ENCODE data around the gene COL19A1. TPM values are rescaled to one million over a fixed set of nuclear protein-coding genes. Genes with fewer than 3 reads are reported as not detected.

Gene COL19A1
- polyA plus RNA-seq, 1 donor from 2014 or later = 5.3 TPM

- no peaks in the 10 kb centered on the region for H3K27me3 Mint-ChIP-seq
- peak overlapping the region in 1 of 3 donors; percentile 22 for H3K27ac Mint-ChIP-seq
- H3K9me3 Mint-ChIP-seq = peaks cover 0 to 4% (median 3%) of the 10 kb centered on the region in 3 donors
- peaks cover 0 to 3% (median 0%) of the 10 kb centered on the region in 3 donors for H3K4me1 Mint-ChIP-seq
- peak overlapping the region in 1 of 4 donors; percentile 78 for H3K4me3 Mint-ChIP-seq
- peaks cover 20% of the 10 kb centered on the region for H3K36me3 Mint-ChIP-seq
Observed at GRCh38 chr6:70166088-70166958, 300.0 kb downstream of the COL19A1 start.

- H3K27me3 Mint-ChIP-seq = no peaks in the 10 kb centered on the region
- H3K27ac Mint-ChIP-seq = no peak overlapping the region
- H3K4me3 Mint-ChIP-seq = no peak overlapping the region
- peaks cover 19% of the 10 kb centered on the region for H3K36me3 Mint-ChIP-seq
- H3K4me1 Mint-ChIP-seq = peaks cover 0 to 3% (median 0%) of the 10 kb centered on the region in 3 donors
- no peaks in the 10 kb centered on the region for H3K9me3 Mint-ChIP-seq
Observed at GRCh38 chr6:70168681-70169377, 302.5 kb downstream of the COL19A1 start.

- Mint-ChIP-seq H3K4me1 (peaks cover 0 to under 1% (median 0%) of the 10 kb centered on the region in 3 donors), H3K4me3 (no peak overlapping the region)
Observed at GRCh38 chr6:70171236-70171635, 304.9 kb downstream of the COL19A1 start.

GRCh38 chr6:70172252-70172651 lies 305.9 kb downstream of the COL19A1 start:
- H3K27ac Mint-ChIP-seq = no peak overlapping the region
- H3K4me3 Mint-ChIP-seq = no peak overlapping the region
- H3K9me3 Mint-ChIP-seq = no peaks in the 10 kb centered on the region
- no peaks in the 10 kb centered on the region for H3K27me3 Mint-ChIP-seq
- no peaks in the 10 kb centered on the region for H3K4me1 Mint-ChIP-seq
- H3K36me3 Mint-ChIP-seq = peaks cover 23% of the 10 kb centered on the region

More at GRCh38 chr6:70171236-70171635, 304.9 kb downstream of the COL19A1 start:
- H3K36me3 Mint-ChIP-seq = peaks cover 18% of the 10 kb centered on the region
- H3K27ac Mint-ChIP-seq = no peak overlapping the region
- H3K27me3 Mint-ChIP-seq = no peaks in the 10 kb centered on the region
- no peaks in the 10 kb centered on the region for H3K9me3 Mint-ChIP-seq

- Mint-ChIP-seq H3K9me3 (no peaks in the 10 kb centered on the region), H3K4me1 (no peaks in the 10 kb centered on the region), H3K36me3 (peaks cover 32% of the 10 kb centered on the region), H3K27me3 (no peaks in the 10 kb centered on the region), H3K4me3 (no peak overlapping the region), H3K27ac (no peak overlapping the region)
Observed at GRCh38 chr6:70175770-70176169, 309.4 kb downstream of the COL19A1 start.

GRCh38 chr6:70176842-70177550 lies 310.6 kb downstream of the COL19A1 start:
- Mint-ChIP-seq H3K4me1 (no peaks in the 10 kb centered on the region), H3K4me3 (no peak overlapping the region), H3K9me3 (no peaks in the 10 kb centered on the region), H3K27ac (peak overlapping the region in 1 of 3 donors; percentile 61), H3K27me3 (no peaks in the 10 kb centered on the region), H3K36me3 (peaks cover 35% of the 10 kb centered on the region)

GRCh38 chr6:70180183-70180900 lies 314.0 kb downstream of the COL19A1 start:
- H3K27ac Mint-ChIP-seq = no peak overlapping the region
- peaks cover 27% of the 10 kb centered on the region for H3K36me3 Mint-ChIP-seq
- no peaks in the 10 kb centered on the region for H3K4me1 Mint-ChIP-seq
- no peak overlapping the region for H3K4me3 Mint-ChIP-seq
- no peaks in the 10 kb centered on the region for H3K27me3 Mint-ChIP-seq
- H3K9me3 Mint-ChIP-seq = no peaks in the 10 kb centered on the region

- Mint-ChIP-seq H3K4me3 (no peak overlapping the region), H3K27me3 (no peaks in the 10 kb centered on the region), H3K36me3 (peaks cover 27% of the 10 kb centered on the region), H3K27ac (no peak overlapping the region), H3K4me1 (no peaks in the 10 kb centered on the region), H3K9me3 (no peaks in the 10 kb centered on the region)
Observed at GRCh38 chr6:70180901-70181599, 314.7 kb downstream of the COL19A1 start.

- H3K9me3 Mint-ChIP-seq = no peaks in the 10 kb centered on the region
- H3K4me1 Mint-ChIP-seq = no peaks in the 10 kb centered on the region
- no peak overlapping the region for H3K4me3 Mint-ChIP-seq
- no peaks in the 10 kb centered on the region for H3K27me3 Mint-ChIP-seq
- no peak overlapping the region for H3K27ac Mint-ChIP-seq
- peaks cover 26% of the 10 kb centered on the region for H3K36me3 Mint-ChIP-seq
Observed at GRCh38 chr6:70183538-70183937, 317.2 kb downstream of the COL19A1 start.

GRCh38 chr6:70184723-70185122 lies 318.4 kb downstream of the COL19A1 start:
- Mint-ChIP-seq H3K36me3 (peaks cover 24% of the 10 kb centered on the region), H3K9me3 (no peaks in the 10 kb centered on the region), H3K4me1 (no peaks in the 10 kb centered on the region), H3K4me3 (no peak overlapping the region), H3K27ac (no peak overlapping the region), H3K27me3 (no peaks in the 10 kb centered on the region)

- Mint-ChIP-seq H3K27me3 (no peaks in the 10 kb centered on the region), H3K4me1 (no peaks in the 10 kb centered on the region), H3K36me3 (peaks cover 24% of the 10 kb centered on the region), H3K4me3 (no peak overlapping the region), H3K9me3 (no peaks in the 10 kb centered on the region), H3K27ac (no peak overlapping the region)
Observed at GRCh38 chr6:70186461-70186860, 320.1 kb downstream of the COL19A1 start.

GRCh38 chr6:70188202-70188601 lies 321.8 kb downstream of the COL19A1 start:
- H3K4me3 Mint-ChIP-seq = no peak overlapping the region
- H3K36me3 Mint-ChIP-seq = peaks cover 27% of the 10 kb centered on the region
- no peak overlapping the region for H3K27ac Mint-ChIP-seq
- peaks cover 0 to under 1% (median 0%) of the 10 kb centered on the region in 3 donors for H3K4me1 Mint-ChIP-seq
- H3K9me3 Mint-ChIP-seq = no peaks in the 10 kb centered on the region
- H3K27me3 Mint-ChIP-seq = no peaks in the 10 kb centered on the region

- H3K4me3 Mint-ChIP-seq = no peak overlapping the region
- no peaks in the 10 kb centered on the region for H3K27me3 Mint-ChIP-seq
- peaks cover 0 to 2% (median 0%) of the 10 kb centered on the region in 3 donors for H3K4me1 Mint-ChIP-seq
- H3K27ac Mint-ChIP-seq = no peak overlapping the region
- no peaks in the 10 kb centered on the region for H3K9me3 Mint-ChIP-seq
- peaks cover 30% of the 10 kb centered on the region for H3K36me3 Mint-ChIP-seq
Observed at GRCh38 chr6:70194421-70194820, 328.1 kb downstream of the COL19A1 start.

GRCh38 chr6:70196531-70196930 lies 330.2 kb downstream of the COL19A1 start:
- Mint-ChIP-seq H3K27me3 (no peaks in the 10 kb centered on the region), H3K27ac (no peak overlapping the region), H3K4me1 (peaks cover 0 to 2% (median 0%) of the 10 kb centered on the region in 3 donors), H3K36me3 (peaks cover 21% of the 10 kb centered on the region), H3K9me3 (no peaks in the 10 kb centered on the region), H3K4me3 (no peak overlapping the region)
